22Rv1 (cell line): ENCODE results near the gene FMO2.

Source experiments
- CTCF ChIP-seq: fragments of 450-650 bp; IDR thresholded peaks from 2 replicates; pipeline ENCODE4 v1.5.1; 2017; ENCODE audit warnings: mild to moderate bottlenecking
- ZFX ChIP-seq: fragments of 450-650 bp; IDR thresholded peaks from 2 replicates; pipeline ENCODE4 v1.6.1; 2017; ENCODE audit warnings: antibody characterized with exemption, borderline replicate concordance

- TF ChIP-seq CTCF (no peak), ZFX (no peak)
These were observed 25.3 kb downstream of the FMO2 start for GRCh38 chr1:171210355-171210754.
